HFF-Myc (cell line): ENCODE results near the gene AKAP6.

Source experiments
- DNase-seq: peaks from one replicate; pipeline ENCODE4 v3.0.0-alpha.2; 2011; ENCODE audit warnings: low read depth; ENCODE audit errors: extremely low read depth
- H3K4me3 ChIP-seq: replicated peaks from 2 replicates; pipeline ENCODE4 v1.5.1; 2011; ENCODE audit warnings: low read depth, mild to moderate bottlenecking, control low read depth, low read length
- TF ChIP-seq, protein P1 (sequence below): IDR thresholded peaks from 2 replicates; pipeline ENCODE4 v1.5.1; 2012; ENCODE audit warnings: mild to moderate bottlenecking, low read depth, low read length, control low read depth; ENCODE audit errors: missing control alignments

AKAP6 gene

DNA sequence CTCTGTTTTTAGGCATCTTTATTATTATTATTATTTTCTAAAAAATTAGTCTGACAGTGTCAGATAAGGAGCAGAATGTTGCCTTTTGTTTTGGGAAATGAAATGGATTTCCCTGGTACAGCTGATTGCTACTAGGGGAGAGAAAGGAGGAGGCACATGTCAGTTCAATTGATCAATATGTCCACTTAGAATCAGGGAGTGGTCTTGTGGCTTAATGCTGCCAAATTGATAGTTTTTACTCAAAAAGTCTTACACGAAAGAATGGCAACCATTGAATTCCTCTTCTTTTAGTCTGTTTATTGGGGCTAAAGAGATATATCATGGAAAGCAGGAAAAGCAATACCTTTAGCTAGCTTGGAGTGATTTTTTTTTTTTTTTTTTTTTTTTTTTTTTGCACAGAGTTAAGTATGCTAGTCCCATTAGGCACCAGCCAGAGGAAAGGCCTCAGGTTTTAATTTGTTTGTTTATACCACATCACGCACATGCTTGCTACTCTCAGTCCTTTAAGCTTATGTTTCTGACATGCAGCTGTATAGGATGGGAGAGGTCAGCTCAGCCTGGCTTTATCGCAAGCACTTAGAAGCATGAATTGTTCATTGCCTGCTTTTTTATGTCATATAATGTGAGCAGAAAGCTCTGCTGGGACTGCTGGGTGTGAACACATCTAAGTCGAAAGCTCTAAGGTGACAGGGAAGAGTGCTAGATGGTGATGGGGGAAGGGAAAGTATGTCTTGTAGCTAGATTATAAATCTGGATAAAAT, 1.4 kb downstream of the AKAP6 start:
- TF ChIP-seq, protein P1, sequence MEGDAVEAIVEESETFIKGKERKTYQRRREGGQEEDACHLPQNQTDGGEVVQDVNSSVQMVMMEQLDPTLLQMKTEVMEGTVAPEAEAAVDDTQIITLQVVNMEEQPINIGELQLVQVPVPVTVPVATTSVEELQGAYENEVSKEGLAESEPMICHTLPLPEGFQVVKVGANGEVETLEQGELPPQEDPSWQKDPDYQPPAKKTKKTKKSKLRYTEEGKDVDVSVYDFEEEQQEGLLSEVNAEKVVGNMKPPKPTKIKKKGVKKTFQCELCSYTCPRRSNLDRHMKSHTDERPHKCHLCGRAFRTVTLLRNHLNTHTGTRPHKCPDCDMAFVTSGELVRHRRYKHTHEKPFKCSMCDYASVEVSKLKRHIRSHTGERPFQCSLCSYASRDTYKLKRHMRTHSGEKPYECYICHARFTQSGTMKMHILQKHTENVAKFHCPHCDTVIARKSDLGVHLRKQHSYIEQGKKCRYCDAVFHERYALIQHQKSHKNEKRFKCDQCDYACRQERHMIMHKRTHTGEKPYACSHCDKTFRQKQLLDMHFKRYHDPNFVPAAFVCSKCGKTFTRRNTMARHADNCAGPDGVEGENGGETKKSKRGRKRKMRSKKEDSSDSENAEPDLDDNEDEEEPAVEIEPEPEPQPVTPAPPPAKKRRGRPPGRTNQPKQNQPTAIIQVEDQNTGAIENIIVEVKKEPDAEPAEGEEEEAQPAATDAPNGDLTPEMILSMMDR: no peak
- DNase-seq: no peak
- no peak overlapping the region for H3K4me3 ChIP-seq

DNA sequence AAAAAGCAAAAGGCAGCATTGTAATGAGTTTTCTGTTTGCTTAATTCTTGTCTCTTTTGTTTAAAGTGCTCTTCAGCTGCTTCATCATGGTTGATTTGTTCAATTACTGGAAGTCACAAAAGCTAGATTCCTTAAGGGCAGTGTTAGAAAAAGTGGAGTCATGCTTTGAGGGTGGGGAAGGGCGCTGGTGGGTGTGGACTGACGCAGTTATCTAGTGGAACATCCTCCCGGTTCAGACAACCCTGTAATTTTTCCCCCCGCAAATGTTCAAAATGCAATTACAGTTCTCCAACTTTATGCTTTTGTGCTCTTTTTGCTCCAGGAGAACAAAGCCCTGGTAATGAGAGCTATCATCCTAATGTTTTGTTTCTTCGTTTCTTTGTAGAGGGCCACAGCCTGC, 2.1 kb downstream of the AKAP6 start:
- no peak for DNase-seq
- TF ChIP-seq, protein P1: no peak

DNA sequence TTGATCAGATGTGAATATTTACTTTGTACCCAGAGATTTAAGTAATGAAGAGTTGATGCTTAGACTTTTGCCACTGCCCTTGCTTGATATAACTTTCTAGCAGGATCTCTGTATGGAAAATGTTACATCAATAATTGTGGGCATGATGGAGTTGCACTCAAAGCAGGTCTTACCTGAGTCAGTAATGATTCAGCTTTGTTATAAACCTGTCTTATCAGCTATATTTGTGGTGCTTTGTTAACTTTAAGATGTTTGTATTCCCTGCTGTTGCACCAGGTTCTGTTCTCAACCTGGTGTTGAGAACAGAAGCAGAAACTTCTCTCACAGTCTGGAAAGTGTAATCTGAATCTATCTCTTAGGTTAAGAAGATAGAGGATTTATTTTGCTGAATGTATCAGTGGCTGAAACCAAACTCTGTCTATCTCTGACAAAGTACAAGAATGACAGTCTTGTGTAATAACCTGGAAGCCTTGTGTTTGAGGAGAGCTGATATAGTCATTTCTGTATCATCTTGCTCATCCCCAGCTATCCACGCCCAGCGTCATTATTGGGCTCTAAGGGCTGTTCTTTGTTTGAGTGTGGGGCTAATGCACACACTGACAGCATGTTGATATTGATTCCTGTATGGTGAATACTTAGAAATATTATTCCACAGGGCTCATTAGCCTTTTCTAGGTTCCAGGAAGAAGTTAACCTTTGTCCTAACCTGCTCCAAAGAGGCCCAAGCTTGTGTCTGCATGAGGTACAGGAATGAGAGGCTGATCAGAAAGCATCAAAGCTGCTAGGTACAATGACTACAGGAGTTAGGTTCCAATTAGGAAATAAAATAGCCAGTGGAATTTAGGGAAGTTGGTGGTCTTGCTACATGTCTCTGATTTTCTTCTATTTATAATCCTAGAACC, 3.6 kb downstream of the AKAP6 start:
- TF ChIP-seq, protein P1: no peak
- DNase-seq: no peak
- H3K4me3 ChIP-seq: no peak overlapping the region

More for the DNA sequence above, 2.1 kb downstream of the AKAP6 start:
- no peak overlapping the region for H3K4me3 ChIP-seq

DNA sequence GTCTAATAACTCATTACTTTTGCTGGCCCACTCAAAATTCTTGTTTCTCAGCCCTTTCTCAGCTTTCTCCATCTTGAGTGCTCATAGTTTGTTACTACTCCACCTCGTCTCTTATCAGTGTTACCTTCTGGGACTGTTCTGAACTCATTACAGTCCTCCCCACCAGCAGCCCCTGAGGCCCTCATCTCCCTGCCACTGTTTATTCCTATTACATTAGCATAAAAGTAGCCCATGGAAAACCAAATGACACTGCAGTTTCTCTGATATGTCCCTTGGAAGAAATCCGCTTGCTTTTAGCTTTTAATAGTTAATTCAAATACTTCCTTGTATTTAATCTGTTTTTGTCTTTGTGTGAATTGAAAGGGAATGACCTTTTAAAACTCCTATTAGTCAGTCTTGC, 7.6 kb downstream of the AKAP6 start:
- no peak overlapping the region for H3K4me3 ChIP-seq
- TF ChIP-seq, protein P1: no peak
- no peak for DNase-seq

DNA sequence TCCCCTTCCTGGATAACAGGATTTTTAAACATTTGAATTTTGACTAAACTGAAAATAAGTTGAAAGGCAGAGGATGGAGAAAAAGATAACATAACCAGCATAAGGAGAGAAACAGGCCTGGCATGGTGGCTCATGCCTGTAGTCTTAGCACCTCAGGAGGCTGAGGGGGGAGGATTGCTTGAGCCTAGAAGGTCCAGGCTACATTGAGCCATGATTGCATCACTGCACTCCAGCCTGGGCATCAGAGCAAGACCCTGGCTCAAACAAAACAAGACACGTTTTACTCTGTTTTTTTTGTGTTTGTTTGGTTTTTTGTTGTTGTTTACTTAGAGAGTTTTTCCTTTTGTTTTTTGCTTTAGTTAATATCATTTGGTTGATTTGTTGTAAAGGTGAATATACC, 8.7 kb downstream of the AKAP6 start:
- TF ChIP-seq, protein P1: no peak
- DNase-seq: no peak
- no peak overlapping the region for H3K4me3 ChIP-seq

DNA sequence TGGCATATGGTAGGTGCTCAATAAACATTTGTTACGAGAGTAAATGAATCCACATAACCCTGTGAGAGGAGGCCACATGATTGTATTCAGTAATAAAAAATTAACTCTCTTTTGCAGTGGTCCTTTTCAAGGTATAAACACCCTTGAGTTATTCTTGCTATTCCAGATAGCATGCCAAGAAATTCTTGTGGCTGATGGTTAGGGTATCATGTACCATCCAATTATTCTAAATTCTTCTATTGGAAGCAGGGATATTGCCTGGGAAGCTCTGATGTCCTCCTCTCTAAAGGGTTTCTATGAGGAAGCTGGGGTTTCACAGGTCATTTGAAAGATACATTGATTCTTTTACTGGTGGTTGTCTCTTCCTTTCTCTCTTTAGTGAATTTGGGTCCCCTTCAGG, 10.1 kb downstream of the AKAP6 start:
- H3K4me3 ChIP-seq: no peak overlapping the region
- TF ChIP-seq, protein P1: no peak
- no peak for DNase-seq
